ENCODE measurements around the gene ERCC6L2. TPM values are rescaled to one million over a fixed set of nuclear protein-coding genes. Genes with fewer than 3 reads are reported as not detected.

Gene ERCC6L2
- total RNA-seq, result 10 to 100 TPM; 69.9 to 100.0 (median 71.4) TPM

- H3K27me3 ChIP-seq, result no peaks in the 10 kb centered on the region
- H3K4me3 ChIP-seq, result no peak within 1 kb of the TSS
- DNase-seq (ENCODE audit: low spot score in 2 of 2), result peak; percentile 92 to 95
- intact Hi-C loops (cut with DNase I; ENCODE audit: low total_unique reads), result no loop called here
- TF ChIP-seq POLR2AphosphoS5 (IDR thresholded peaks at IDR 0.05) (peak; percentile 79 to 85 (median 84)), POLR2A (IDR thresholded peaks at IDR 0.05) (peak; percentile 9), CTCF (IDR thresholded peaks at IDR 0.05) (peak in 2 of 3 donors; percentile 18 to 24)
- H3K4me1 ChIP-seq, result peaks cover 3 to 5% of the 10 kb centered on the region in 2 donors
- H3K27ac ChIP-seq, result peak within 1 kb of the TSS; percentile 98 to 99
- no peaks in the 10 kb centered on the region for H3K36me3 ChIP-seq
- no peaks in the 10 kb centered on the region for H3K9me3 ChIP-seq
Measured at GRCh38 chr9:95875305-95876137, at the start of gene ERCC6L2. Gene ERCC6L2 (plus strand): TSS chr9:95875691. CDS start chr9:95876039, 348 bp downstream.

GRCh38 chr9:95826183-95826838 lies 49.2 kb upstream of the ERCC6L2 start:
- Histone ChIP-seq H3K27me3 (no peaks in the 10 kb centered on the region), H3K4me1 (no peaks in the 10 kb centered on the region), H3K9me3 (no peaks in the 10 kb centered on the region), H3K36me3 (no peaks in the 10 kb centered on the region), H3K27ac (no peak overlapping the region), H3K4me3 (no peak overlapping the region)
- TF ChIP-seq CTCF (IDR thresholded peaks at IDR 0.05) (no peak), POLR2AphosphoS5 (IDR thresholded peaks at IDR 0.05) (no peak), POLR2A (IDR thresholded peaks at IDR 0.05) (no peak)
- no peak for DNase-seq (ENCODE audit: low spot score in 2 of 2)
- intact Hi-C loops (cut with DNase I; ENCODE audit: low total_unique reads), result no loop called here

GRCh38 chr9:95830768-95831167 lies 44.7 kb upstream of the ERCC6L2 start:
- H3K36me3 ChIP-seq, result no peaks in the 10 kb centered on the region
- intact Hi-C loops (cut with DNase I; ENCODE audit: low total_unique reads), result no loop called here
- H3K9me3 ChIP-seq, result no peaks in the 10 kb centered on the region
- H3K27me3 ChIP-seq, result no peaks in the 10 kb centered on the region
- no peaks in the 10 kb centered on the region for H3K4me1 ChIP-seq
- no peak for DNase-seq (ENCODE audit: low spot score in 2 of 2)
- H3K27ac ChIP-seq, result no peak overlapping the region
- TF ChIP-seq CTCF (IDR thresholded peaks at IDR 0.05), result no peak
- no peak for TF ChIP-seq POLR2AphosphoS5 (IDR thresholded peaks at IDR 0.05)
- no peak for TF ChIP-seq POLR2A (IDR thresholded peaks at IDR 0.05)
- H3K4me3 ChIP-seq, result no peak overlapping the region

- H3K27ac ChIP-seq, result no peak overlapping the region
- no peak for DNase-seq (ENCODE audit: low spot score in 2 of 2)
- no peak for TF ChIP-seq POLR2A (IDR thresholded peaks at IDR 0.05)
- no peak for TF ChIP-seq POLR2AphosphoS5 (IDR thresholded peaks at IDR 0.05)
- TF ChIP-seq CTCF (IDR thresholded peaks at IDR 0.05), result no peak
- no peaks in the 10 kb centered on the region for H3K36me3 ChIP-seq
- H3K27me3 ChIP-seq, result no peaks in the 10 kb centered on the region
- intact Hi-C loops (cut with DNase I; ENCODE audit: low total_unique reads), result no loop called here
- H3K4me1 ChIP-seq, result no peaks in the 10 kb centered on the region
- H3K9me3 ChIP-seq, result no peaks in the 10 kb centered on the region
- no peak overlapping the region for H3K4me3 ChIP-seq
Measured at GRCh38 chr9:95831810-95832209, 43.7 kb upstream of the ERCC6L2 start.
